HG03066 (cell line): ENCODE results near the gene PEX7.
"Not testable (repeated sequence)": the region's sequence is repeated elsewhere in the genome, so short reads cannot be mapped to it uniquely, and the experiment has no call there.

Source experiments
- ATAC-seq: cut with Tn5 transposase; IDR thresholded peaks from one replicate; pipeline ENCODE4 v1.9.1; 2021; ENCODE audit warnings: low read depth; ENCODE audit not compliant: unreplicated experiment

Gene PEX7

DNA sequence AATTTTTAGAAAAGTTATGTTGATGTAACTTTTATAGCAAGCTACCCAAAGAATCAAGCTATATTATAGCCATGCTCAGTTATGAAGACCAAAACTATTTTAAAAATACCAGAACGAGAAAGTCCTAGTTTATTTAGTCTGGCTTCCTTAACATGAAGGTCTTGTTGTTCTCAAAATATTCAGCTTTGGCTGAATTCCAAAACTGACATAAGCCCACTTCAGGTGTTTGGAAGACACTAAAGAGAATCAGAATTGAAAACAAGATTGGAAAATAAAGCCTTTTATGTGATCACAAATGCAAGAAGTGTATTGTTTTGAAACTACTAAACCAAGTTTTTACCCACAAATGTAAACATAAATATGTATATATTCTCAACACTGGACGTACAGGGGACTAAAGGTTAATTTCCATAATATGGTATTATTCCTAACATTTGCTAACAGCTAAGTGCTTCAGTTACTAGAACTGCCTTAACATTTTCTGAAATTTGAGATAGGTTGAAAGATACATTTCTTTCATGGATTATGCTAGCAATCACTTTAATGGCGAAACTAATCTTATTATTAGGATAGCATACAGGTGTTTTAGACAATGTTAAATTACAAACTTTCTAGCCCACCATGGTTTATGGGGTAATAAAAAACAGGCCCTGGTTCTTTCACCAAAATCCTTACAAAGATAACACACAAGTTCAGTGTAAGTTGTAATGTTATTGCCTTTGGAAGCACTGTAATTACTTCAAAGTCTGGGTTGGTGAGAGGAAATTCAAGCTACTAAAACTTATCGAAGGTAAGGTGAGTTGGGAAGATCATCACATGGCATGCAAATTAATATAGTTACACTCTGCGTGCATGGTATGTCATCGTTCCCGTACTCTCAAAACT lies 31.7 kb upstream of the PEX7 start:
- no peak for ATAC-seq

DNA sequence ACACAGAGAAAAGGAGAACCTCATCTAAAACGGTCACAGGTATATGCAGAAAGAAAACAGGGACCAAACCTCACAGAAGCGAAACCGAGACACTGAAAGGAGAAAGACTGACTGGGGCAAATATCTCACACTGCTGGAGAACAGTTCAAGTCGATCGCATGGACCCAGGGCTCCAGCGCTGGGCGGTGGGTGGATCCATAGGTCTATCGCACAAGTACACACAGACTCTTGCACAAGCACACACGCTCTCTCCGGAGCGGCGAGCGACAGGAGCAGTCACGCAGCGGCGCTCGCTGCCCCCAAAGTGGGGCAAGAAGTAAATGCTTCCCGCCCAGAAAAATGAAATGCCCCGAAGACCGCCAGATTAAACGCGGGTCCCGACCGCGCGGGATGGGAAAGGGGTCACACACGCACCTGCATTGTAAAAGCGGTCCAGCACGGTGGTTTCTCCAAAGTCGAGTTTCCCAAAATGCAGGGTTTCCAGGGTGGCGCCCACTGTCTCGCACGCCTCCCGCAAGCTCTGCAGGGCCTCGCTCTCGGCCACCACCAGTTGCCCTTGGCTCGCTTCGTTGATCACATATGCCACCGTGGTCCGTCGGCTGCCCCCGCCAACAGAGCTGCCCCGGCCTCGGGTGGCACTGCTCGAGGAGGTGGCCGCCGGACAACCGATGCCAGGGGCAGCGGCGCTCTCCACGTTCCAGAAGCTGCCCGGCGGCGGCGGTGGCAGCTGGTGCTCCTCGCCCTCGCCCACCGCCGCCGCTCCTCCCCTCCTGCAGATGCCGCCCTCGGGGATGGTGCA lies 30.9 kb upstream of the PEX7 start:
- peak; percentile 34 for ATAC-seq

DNA sequence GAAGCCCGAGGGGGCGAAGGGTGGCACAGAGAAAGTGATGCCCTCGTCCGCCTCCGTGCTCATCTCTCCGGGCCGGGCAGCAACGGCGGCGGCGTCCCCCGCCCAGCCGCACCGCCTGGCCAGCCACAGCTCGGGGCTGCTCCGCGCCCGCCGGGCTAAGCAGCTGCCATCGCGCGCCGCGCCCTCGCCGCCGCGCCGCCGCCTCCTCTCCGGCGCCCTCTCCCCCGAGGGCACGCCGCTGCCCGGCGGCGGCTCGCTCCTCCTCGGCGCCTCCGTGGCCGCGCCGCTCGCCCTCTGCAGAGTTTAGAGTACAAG lies 30.3 kb upstream of the PEX7 start:
- peak; percentile 7 for ATAC-seq

DNA sequence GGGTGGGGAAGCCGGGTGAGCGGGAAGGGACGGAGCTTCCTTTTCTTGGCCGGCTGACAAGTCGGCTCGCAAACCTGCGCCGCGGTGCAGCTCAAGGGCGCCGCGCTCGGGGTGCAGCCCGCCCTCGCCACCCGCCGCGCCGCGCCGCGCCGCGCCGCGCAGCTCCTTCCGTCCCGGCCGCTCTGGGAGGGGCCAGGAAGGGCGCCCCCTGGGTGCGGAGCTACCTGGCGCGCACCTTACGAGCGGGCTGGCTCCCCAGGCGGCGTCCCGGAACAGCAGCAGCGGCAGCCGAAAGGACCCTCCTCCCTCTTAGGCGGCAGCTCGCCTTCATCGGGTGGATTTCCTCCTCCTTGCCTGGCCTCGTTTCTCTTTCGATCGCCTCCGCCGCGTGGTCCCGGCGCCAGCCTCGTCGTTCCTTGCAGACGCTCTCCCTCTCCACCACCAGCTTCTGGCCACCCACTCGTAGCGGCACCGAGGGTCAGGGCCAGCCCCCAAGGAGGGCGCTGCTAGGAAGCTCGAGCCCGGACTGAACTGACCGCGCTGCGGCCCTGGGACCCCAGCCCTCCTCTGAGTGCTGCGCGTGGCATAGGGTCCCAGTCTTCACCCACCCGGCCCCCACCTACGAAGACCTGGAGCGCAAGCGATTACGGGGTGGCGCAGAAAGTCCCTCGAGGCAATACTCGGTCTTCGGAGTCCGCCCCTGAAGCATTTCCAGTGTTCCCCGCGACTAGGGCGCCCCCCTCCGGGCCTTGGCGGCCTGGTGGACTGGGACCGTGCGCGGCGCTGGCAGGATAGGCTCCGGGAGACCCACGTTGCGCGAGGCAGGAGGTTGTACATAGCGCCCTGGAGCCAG lies 29.8 kb upstream of the PEX7 start, which contains the start of gene MAP3K5:
TSS of gene MAP3K5 (minus strand) at position 68 of the 853 bp plus-strand sequence. CDS start 320 bp downstream, outside the sequence.
- ATAC-seq, result peak; percentile 54

DNA sequence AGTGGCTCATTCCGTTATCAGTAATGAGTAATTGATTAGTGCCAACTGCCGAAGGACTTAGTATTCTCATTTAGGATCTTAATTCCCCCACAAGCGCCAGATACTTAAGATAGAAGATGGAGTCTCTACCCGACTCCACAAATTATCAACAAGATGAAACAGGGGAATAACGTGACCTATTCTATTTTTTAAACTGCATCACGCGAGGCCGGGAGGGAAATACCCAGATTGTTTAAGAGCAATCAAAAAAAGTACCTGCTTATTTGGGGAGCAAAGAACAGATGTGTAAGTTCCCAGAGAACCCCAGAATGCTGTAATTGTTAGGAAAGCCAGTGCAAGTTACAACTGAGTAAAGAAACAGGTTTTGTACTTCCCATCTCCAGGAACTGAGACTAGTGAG lies 29.0 kb upstream of the PEX7 start:
- ATAC-seq, result no peak

DNA sequence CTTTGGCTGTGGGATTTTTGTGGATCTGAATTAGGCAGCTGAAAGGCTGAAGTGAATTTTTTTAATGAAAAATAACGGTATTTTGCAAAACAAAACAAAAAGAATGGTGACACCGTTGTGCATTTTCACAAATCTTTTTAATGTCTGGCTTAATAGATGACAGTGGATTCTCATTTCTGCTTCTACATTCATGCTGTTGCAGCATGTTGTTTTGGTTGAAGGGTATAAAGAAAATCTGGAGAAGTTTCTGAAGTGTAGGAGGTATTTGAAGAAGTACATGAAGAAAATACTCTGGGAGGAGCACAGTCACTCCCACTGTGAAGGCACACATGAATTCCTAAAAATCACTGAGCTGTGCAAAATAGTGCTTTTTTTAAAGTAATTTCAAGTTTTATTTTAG lies 27.0 kb upstream of the PEX7 start:
- no peak for ATAC-seq

DNA sequence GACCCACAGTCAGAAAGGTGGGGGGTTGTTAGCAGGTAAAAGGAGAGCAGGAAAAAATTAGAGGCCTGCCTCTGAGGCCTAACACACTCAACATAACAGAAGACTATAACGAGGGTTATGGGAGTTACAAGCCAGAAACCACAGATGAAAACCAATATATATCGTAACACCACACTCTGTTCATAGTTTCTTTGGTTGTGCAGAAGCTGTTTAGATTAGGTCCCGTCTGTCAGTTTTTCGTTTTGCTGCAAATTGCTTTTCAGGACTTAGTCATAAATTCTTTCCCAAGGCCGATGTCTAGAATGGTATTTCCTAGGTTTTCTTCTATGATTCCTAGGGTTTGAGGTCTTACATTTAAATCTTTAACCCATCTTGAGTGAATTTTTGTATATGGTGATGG lies 26.4 kb upstream of the PEX7 start:
- ATAC-seq, result no peak

DNA sequence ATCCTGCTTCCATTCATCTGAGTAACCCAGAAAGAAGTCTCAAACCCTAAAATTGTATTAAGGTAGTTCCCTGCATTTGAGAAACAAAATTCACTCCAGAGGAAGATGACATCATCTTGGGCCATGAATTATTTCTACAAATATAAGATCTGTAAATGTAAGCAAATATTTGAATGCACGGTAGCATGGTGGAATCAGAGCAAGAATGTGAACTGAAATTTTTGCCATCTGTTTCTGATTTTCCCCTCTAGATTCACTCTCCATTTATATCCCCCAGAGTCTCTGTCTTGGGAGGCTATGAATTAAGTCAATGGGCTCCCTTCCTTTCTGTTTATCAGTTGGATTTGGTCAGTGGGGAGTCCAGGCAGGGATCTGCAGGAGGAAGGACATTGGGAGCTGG lies 24.3 kb upstream of the PEX7 start:
- ATAC-seq, result no peak

DNA sequence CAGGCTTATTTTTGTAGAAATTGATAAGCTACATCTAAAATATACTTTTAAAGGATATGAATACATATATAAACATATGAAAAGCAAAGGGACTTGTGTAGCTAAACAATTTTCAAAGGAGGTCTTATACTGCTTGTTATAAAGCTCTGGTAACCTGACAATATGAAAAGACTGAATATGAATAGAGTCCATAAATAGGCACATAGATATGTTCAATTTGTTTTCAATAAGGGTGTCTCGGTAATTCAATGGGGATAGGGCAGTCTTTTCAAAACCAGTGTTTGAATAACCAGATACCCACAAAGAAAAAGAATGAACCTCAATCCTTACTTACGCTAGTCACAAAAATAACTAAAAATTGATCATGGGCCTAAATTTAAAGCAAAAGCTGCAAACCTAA lies 20.8 kb upstream of the PEX7 start:
- ATAC-seq, result no peak

DNA sequence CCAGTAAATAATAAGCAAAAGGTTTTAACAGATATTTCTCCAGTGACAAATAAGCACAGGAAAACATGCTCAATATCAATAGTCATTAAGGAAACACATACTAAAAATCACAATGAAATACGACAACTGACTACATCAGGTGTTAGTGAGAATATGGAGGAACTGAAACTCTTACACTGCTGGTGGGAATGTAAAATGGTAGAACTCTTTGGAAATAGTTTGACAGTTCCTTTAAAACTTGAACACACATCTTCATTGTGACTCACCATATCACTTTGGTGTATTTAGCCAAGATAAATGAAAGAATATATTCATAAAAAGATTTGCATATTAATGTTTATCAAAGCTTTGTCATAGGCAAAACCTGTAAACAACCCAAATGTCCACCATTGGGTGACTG lies 18.8 kb upstream of the PEX7 start:
- ATAC-seq, result no peak

DNA sequence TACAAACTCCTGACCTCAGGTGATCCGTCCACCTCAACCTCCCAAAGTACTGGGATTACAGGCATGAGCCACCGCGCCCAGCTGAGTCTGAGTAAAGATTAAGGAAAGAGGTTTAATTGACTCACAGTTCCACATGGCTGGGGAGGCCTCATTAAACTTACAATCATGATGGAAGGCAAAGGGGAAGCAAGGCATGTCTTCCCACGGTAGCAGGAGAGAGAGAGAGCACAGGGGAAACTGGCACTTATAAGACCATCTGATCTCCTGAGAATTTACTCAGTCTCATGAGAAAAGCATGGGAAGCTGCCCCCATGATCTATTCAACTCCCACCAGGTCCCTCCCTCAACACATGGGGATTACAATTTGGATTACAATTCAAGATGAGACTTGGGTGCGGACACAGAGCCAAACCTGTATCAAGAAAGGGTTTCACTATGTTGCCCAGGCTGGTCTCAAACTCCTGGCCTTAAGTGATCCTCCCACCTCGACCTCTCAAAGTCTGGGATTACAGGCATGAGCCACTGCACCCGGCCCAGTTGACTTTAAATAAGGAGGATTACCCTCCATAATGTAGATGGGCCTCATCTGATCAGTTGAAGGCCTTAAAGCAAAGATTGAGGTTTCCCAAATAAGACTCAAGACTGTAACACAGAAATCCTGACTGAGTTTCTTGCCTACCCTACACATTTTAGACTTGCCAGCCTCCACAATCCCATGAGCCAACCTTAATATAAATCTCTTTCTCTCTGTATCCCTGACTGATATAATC lies 13.1 kb upstream of the PEX7 start:
- no peak for ATAC-seq

DNA sequence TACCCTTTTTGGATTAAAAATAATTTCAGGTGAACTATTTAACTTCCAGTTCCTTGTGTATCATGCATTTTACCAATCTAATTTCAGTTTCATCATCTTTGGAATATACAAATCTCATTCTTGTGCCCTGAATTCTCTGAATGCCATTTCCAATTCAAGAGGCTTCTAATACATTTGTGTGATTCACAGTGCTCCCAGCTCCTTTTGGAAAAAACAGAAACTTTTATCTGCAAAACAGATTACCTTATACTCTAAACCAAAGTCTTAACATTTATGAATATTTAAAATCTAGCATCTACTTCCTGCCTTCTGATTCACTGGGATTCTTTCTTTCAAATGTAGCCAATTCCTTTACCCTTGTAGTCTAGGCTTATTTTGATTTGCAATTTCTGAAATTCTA lies 11.1 kb upstream of the PEX7 start:
- no peak for ATAC-seq

DNA sequence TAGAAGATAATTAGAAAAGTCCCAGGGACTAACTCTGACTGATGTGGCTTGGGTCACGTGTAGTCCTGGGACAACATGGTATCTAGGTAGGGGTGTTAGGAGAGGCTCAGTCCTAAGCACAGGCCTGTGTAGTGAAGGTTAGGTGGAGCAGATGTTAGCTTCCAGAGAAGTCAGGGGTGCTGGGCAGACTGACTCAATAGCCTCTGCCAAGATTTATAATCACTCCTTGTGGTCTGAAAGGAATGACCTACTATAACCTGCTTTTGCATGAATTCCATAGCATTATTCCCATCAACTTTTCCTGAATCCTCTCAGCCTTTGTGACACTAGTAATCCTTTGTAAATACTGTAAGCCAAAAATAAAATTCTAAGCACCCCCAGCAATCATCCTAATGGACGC lies 10.2 kb upstream of the PEX7 start:
- ATAC-seq, result no peak

DNA sequence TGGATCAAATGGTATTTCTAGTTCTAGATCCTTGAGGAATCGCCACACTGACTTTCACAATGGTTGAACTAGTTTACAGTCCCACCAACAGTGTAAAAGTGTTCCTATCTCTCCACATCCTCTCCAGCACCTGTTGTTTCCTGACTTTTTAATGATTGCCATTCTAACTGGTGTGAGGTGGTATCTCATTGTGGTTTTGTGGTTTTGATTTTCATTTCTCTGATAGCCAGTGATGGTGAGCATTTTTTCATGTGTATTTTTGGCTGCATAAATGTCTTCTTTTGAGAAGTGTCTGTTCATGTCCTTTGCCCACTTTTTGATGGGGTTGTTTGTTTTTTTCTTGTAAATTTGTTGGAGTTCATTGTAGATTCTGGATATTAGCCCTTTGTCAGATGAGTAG lies 6.8 kb upstream of the PEX7 start:
- not testable (repeated sequence) for ATAC-seq

DNA sequence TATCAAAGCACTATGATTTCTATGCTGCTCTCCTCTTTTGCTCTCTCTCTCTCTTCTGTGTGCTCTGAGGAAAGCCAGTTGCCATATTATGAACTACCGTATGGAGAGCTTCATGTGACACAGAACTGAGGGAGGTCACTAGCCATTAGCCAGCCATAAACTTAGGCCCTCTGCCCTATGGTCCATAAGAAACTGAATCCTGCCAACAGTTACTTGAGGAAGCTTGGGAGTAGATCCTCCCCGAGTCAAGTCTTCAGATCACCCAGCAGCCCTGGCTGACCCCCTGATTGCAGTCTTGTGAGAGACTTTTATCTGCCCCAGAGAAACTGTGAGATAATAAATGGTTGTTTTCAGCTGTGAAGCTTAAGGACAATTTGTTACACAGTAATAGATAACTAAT lies 5.7 kb upstream of the PEX7 start:
- ATAC-seq, result no peak

DNA sequence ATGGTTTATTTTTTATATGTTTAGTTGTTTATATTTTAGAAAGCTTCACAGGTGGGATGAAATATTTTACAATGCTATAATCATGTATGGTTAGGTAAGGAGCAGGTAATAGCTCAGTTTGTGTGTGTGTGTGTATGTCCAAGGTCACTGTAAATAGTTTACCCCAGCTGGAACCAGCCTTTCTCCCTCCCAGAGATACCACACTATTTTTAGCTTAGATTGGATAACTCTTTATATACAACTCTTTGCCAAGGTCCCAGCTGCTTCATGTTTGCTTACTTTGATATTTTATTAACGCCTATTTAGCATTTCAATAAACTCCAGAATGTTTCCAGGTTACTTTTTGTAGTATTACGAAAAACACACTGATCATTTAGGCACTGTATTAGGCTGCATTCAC lies 1.8 kb upstream of the PEX7 start:
- ATAC-seq, result no peak

DNA sequence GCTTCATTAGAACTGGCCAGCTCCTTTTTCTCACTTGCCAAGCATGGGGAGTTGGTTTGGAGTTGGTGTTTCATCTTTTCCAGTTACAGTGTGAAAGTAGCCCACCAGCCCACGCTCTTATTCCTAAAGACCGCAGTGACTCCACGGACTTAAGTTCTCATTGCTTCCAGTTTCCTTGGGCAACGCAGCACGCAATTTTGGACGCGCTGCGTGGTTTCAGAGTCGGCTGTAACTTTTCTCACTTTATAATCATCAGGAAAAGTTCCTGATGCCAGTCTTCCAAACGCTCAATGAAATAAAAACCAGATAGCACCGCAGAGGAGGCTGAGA lies 381 bp upstream of the PEX7 start:
- peak; percentile 5 for ATAC-seq

DNA sequence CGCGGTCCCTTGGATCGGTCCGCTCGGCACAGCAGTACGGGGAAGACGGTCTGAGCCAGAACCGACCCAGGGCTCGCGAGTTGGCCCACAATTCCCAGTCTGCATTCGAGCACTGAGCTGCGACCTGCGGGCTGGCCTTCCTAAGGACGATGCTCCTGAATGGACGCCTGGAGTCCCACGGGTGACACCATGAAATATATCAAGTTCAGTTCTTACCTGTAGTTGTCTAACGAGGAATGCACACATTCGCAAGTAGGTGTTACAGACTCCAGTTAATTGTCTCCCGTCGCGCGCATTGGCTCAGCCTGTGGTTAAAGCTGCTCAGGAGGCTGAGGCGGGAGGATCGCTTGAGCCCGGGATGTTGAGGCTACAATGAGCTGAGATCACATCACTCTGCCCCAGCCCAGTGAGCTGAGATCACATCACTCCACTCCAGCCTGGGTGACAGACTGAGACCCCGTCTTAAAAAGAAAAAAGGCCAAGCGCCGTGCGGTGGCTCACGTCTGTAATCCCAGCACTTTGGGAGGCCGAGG lies 802 bp downstream of the PEX7 start:
- ATAC-seq, result no peak

DNA sequence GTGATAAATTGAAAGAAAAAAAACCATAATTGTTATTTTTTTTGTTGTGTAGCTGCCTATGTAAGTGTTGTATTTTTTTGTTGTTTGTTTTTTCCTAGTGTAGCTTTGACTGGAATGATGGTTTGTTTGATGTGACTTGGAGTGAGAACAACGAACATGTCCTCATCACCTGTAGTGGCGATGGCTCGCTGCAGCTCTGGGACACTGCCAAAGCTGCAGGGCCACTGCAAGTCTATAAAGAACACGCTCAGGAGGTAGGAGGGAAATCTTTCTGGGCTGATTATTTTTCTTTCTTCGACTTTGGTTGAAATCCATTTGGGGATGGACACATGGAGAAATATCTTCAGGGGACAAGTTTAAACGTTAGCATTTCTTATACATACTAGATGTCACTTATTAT lies 3.8 kb downstream of the PEX7 start:
- ATAC-seq, result no peak

DNA sequence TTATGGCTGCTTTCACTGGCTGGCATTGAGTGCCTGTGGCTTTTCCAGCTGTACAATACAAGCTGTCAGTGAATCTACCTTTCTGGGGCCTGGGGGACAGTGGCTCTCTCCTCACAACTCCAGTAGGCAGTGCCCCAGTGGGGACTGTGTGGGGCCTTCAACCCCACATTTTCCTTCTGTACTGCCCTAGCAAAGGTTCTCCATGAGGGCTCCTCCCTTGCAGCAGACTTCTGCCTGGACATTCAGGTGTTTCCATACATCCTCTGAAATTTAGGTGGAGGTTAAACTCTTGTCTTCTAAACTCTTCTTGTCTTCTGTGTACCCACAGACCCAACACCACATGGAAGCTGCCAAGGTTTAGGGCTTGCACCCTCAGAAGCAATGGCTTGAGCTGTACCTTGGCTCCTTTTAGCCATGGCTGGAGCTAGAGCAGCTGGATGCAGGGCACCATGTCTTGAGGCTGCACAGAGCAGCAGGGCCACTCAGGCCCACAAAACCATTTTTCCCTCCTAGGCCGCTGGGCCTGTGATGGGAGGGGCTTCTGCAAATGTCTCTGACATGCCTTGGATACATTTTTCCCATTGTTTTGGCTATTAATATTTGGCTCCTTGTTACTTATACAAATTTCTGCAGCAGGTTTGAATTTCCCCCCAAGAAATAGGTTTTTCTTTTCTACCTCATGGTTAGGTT lies 9.6 kb downstream of the PEX7 start:
- no peak for ATAC-seq
